Lower lobe of right lung (tissue), 2 donors: ENCODE measurements around the gene ENPP6. TPM values are rescaled to one million over a fixed set of nuclear protein-coding genes. Genes with fewer than 3 reads are reported as not detected.

Experiments
- ATAC-seq, 2 donors: fragments of 200-7000 bp; cut with Tn5 transposase; one replicate each; pipeline ENCODE4 v1.9.1; 2020 to 2022; ENCODE audit warnings: mild to moderate bottlenecking in 2 of 2, moderate library complexity in 2 of 2
- DNase-seq: peaks from one replicate; pipeline ENCODE4 v3.0.0-alpha.2; 2020
- H3K27ac ChIP-seq: fragments of 200-600 bp; one replicate; pipeline ENCODE4 v1.8.0; 2022
- H3K27me3 ChIP-seq: fragments of 200-600 bp; one replicate; pipeline ENCODE4 v1.8.0; 2022; ENCODE audit warnings: low read depth
- H3K36me3 ChIP-seq: fragments of 200-600 bp; one replicate; pipeline ENCODE4 v1.8.0; 2022; ENCODE audit warnings: mild to moderate bottlenecking
- H3K4me1 ChIP-seq: fragments of 200-600 bp; one replicate; pipeline ENCODE4 v1.8.0; 2022
- H3K4me3 ChIP-seq: fragments of 200-600 bp; one replicate; pipeline ENCODE4 v1.8.0; 2022; ENCODE audit warnings: mild to moderate bottlenecking
- H3K9me3 ChIP-seq: fragments of 200-600 bp; one replicate; pipeline ENCODE4 v1.8.0; 2022
- intact Hi-C: fragments of 100-400 bp; cut with DNase I; formaldehyde crosslinking; loops from one replicate; pipeline ENCODE4 v1.11.0; 2022
- total RNA-seq: library from RNA; stranded (reverse); fragmentation: NEBNext Ultra II Directional; extraction: Animal tissue kit (Norgen Biotek cat#: 25700); gene quantifications from one replicate; pipeline ENCODE4 v1.2.1, GENCODE V29; 2021
- TF ChIP-seq, protein P1 (sequence below): fragments of 200-600 bp; IDR thresholded peaks from one replicate; pipeline ENCODE4 v1.8.0; 2022; ENCODE audit warnings: antibody characterized with exemption, mild to moderate bottlenecking
- donor health status: DM: no; HTN: yes; CAD: no; lungs with severe emphysema.

ENPP6 gene
- total RNA-seq, 1 donor from 2014 or later = 0.74 TPM

- intact Hi-C loops = no loop called here
- no peak overlapping the region for H3K4me3 ChIP-seq
- no peak overlapping the region for H3K27ac ChIP-seq
- DNase-seq = no peak
- H3K27me3 ChIP-seq = peaks cover 4% of the 10 kb centered on the region
- no peaks in the 10 kb centered on the region for H3K4me1 ChIP-seq
- TF ChIP-seq, protein P1, sequence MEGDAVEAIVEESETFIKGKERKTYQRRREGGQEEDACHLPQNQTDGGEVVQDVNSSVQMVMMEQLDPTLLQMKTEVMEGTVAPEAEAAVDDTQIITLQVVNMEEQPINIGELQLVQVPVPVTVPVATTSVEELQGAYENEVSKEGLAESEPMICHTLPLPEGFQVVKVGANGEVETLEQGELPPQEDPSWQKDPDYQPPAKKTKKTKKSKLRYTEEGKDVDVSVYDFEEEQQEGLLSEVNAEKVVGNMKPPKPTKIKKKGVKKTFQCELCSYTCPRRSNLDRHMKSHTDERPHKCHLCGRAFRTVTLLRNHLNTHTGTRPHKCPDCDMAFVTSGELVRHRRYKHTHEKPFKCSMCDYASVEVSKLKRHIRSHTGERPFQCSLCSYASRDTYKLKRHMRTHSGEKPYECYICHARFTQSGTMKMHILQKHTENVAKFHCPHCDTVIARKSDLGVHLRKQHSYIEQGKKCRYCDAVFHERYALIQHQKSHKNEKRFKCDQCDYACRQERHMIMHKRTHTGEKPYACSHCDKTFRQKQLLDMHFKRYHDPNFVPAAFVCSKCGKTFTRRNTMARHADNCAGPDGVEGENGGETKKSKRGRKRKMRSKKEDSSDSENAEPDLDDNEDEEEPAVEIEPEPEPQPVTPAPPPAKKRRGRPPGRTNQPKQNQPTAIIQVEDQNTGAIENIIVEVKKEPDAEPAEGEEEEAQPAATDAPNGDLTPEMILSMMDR = no peak
- no peaks in the 10 kb centered on the region for H3K36me3 ChIP-seq
- no peaks in the 10 kb centered on the region for H3K9me3 ChIP-seq
- ATAC-seq = no peak
These were observed 16.5 kb upstream of the ENPP6 start for GRCh38 chr4:184234155-184234554.

- DNase-seq (no peak), ATAC-seq (no peak)
- intact Hi-C loops = no loop called here
- Histone ChIP-seq H3K27me3 (peaks cover 4% of the 10 kb centered on the region), H3K36me3 (no peaks in the 10 kb centered on the region), H3K4me1 (no peaks in the 10 kb centered on the region), H3K27ac (no peak overlapping the region), H3K4me3 (no peak overlapping the region), H3K9me3 (no peaks in the 10 kb centered on the region)
- TF ChIP-seq, protein P1 = no peak
These were observed 15.3 kb upstream of the ENPP6 start for GRCh38 chr4:184232975-184233374.

- H3K27ac ChIP-seq = no peak overlapping the region
- ATAC-seq = no peak
- intact Hi-C loops = no loop called here
These were observed 14.5 kb upstream of the ENPP6 start for GRCh38 chr4:184232202-184232601.

GRCh38 chr4:184231573-184231972 is 13.9 kb upstream of the ENPP6 start:
- no peak overlapping the region for H3K4me3 ChIP-seq
- no peaks in the 10 kb centered on the region for H3K9me3 ChIP-seq
- peaks cover 4% of the 10 kb centered on the region for H3K27me3 ChIP-seq
- H3K4me1 ChIP-seq = no peaks in the 10 kb centered on the region
- DNase-seq = no peak
- no peak overlapping the region for H3K27ac ChIP-seq
- ATAC-seq = no peak
- TF ChIP-seq, protein P1 = no peak
- intact Hi-C loops = no loop called here
- no peaks in the 10 kb centered on the region for H3K36me3 ChIP-seq

More at GRCh38 chr4:184232202-184232601, 14.5 kb upstream of the ENPP6 start:
- Histone ChIP-seq H3K36me3 (no peaks in the 10 kb centered on the region), H3K9me3 (no peaks in the 10 kb centered on the region), H3K27me3 (peaks cover 4% of the 10 kb centered on the region), H3K4me3 (no peak overlapping the region), H3K4me1 (no peaks in the 10 kb centered on the region)
- DNase-seq = no peak
- TF ChIP-seq, protein P1 = no peak

DNA sequence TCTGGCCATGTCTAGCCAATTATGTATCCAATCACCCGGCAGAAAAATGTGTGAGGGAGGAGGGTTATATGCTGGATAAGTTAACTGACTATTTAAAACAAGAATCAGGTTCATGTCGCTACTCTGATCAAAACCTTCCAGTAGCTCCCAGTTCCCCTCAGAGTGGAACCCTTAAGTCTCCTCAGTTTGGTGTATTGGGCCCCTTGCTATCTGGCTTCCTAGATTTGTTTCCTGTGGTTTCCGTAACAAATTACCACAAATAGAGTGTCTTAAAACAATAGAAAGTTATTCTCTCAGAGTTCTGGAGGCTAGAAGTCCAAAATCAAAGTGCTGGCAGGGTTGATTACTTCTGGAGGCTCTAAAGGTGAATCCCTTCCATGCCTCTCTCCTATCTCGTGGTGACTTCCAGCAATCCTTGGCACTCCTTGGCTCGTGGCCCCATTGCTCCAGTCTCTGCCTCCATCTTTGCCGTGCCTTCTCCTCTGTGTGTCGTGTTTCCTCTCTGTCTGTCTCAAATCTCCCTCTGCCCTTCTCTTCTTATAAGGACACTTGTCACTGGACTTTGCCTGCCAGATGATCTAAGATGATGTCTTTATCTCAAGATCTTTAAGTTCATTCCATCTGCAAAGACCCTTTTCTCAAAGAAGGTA is 10.5 kb upstream of the ENPP6 start:
- no peak overlapping the region for H3K27ac ChIP-seq
- ATAC-seq (no peak), DNase-seq (no peak)
- H3K27me3 ChIP-seq = peaks cover 4% of the 10 kb centered on the region
- no peaks in the 10 kb centered on the region for H3K4me1 ChIP-seq
- TF ChIP-seq, protein P1 = no peak
- no peaks in the 10 kb centered on the region for H3K36me3 ChIP-seq
- intact Hi-C loops = no loop called here
- H3K9me3 ChIP-seq = no peaks in the 10 kb centered on the region
- H3K4me3 ChIP-seq = no peak overlapping the region
